HepG2 (cell line): ENCODE data around the gene WBP1. TPM values are rescaled to one million over a fixed set of nuclear protein-coding genes. Genes with fewer than 3 reads are reported as not detected.

Source experiments
- AKNA ChIP-seq: sonication (generic); formaldehyde crosslinking; IDR thresholded peaks from 2 replicates; pipeline ENCODE4 v1.4.0; 2020; ENCODE audit warnings: missing genetic modification reagents, borderline replicate concordance
- CBX5 ChIP-seq: sonication (generic); formaldehyde crosslinking; IDR thresholded peaks from 2 replicates; pipeline ENCODE4 v1.4.0; 2020; ENCODE audit warnings: missing genetic modification reagents, borderline replicate concordance
- NFYB ChIP-seq: sonication (generic); formaldehyde crosslinking; IDR thresholded peaks from 2 replicates; pipeline ENCODE4 v1.4.0; 2020; ENCODE audit warnings: missing genetic modification reagents
- ONECUT2 ChIP-seq: sonication (generic); formaldehyde crosslinking; IDR thresholded peaks from 2 replicates; pipeline ENCODE4 v1.4.0; 2020; ENCODE audit warnings: missing genetic modification reagents
- PRPF4 ChIP-seq: fragments of 200-400 bp; formaldehyde crosslinking; IDR thresholded peaks from 2 replicates; pipeline ENCODE4 v1.6.1; 2016; ENCODE audit warnings: low read length, low read depth; ENCODE audit not compliant: poor library complexity, severe bottlenecking
- TAF15 ChIP-seq: fragments of 200-400 bp; formaldehyde crosslinking; IDR thresholded peaks from one replicate; pipeline ENCODE4 v1.6.1; 2018; ENCODE audit warnings: mild to moderate bottlenecking, low read depth, low read length; ENCODE audit not compliant: poor library complexity, severe bottlenecking
- TFE3 ChIP-seq: IDR thresholded peaks from 2 replicates; pipeline ENCODE4 v1.6.1; 2016
- TOE1 ChIP-seq: sonication (generic); formaldehyde crosslinking; IDR thresholded peaks from 2 replicates; pipeline ENCODE4 v1.4.0; 2020; ENCODE audit warnings: mild to moderate bottlenecking, missing genetic modification reagents
- ZBTB25 ChIP-seq: IDR thresholded peaks from 2 replicates; pipeline ENCODE4 v1.6.1; 2018; ENCODE audit warnings: missing genetic modification reagents
- ZMYM2 ChIP-seq: sonication (generic); formaldehyde crosslinking; IDR thresholded peaks from 2 replicates; pipeline ENCODE4 v1.8.0; 2022; ENCODE audit warnings: mild to moderate bottlenecking, missing genetic modification reagents
- ZNF275 ChIP-seq: sonication (generic); formaldehyde crosslinking; IDR thresholded peaks from 2 replicates; pipeline ENCODE4 v1.8.0; 2022; ENCODE audit warnings: missing genetic modification reagents, mild to moderate bottlenecking, inconsistent platforms, borderline replicate concordance
- ZNF564 ChIP-seq: sonication (generic); formaldehyde crosslinking; IDR thresholded peaks from 2 replicates; pipeline ENCODE4 v1.8.1; 2023; ENCODE audit warnings: mild to moderate bottlenecking, missing genetic modification reagents
- ZNF773 ChIP-seq: sonication (generic); formaldehyde crosslinking; IDR thresholded peaks from 2 replicates; pipeline ENCODE4 v1.4.0; 2020; ENCODE audit warnings: missing genetic modification reagents, borderline replicate concordance
- ZSCAN31 ChIP-seq: sonication (generic); formaldehyde crosslinking; IDR thresholded peaks from 2 replicates; pipeline ENCODE4 v1.5.0; 2020; ENCODE audit warnings: low read depth, mild to moderate bottlenecking, missing genetic modification reagents
- polyA plus RNA-seq, 8 experiments: library from polyadenylated mRNA; depleted of rRNA in 3 of 8; stranded (reverse) in 7 of 8; unstranded in 1 of 8; fragments of >200 nt; fragmentation: Illumina TruSeq in 4 of 8; extraction: Trizol in 4 of 8; gene quantifications; 2 replicates each; pipeline versions ENCODE4 v1.2.1 to v1.2.3, GENCODE V29; 2011 to 2016; ENCODE audit warnings: low read depth in 4 of 8, missing spikeins in 1 of 8, mixed read lengths in 1 of 8; ENCODE audit not compliant: insufficient read depth in 1 of 8
- total RNA-seq, 5 experiments: library from RNA; depleted of rRNA; stranded (reverse); fragments of >200 nt; fragmentation: Illumina TruSeq; extraction: Trizol; gene quantifications; 2 replicates each; pipeline ENCODE4 v1.2.3, GENCODE V29; 2016; ENCODE audit warnings: low read depth in 1 of 5
- TF ChIP-seq, protein P1 (sequence below): sonication (generic); formaldehyde crosslinking; conservative IDR thresholded peaks from 2 replicates; pipeline ENCODE4 v1.5.0; 2020; ENCODE audit warnings: missing genetic modification reagents
- TF ChIP-seq, protein P2 (sequence below): sonication (generic); formaldehyde crosslinking; IDR thresholded peaks from 2 replicates; pipeline ENCODE4 v1.9.0; 2022; ENCODE audit warnings: missing genetic modification reagents, mild to moderate bottlenecking, borderline replicate concordance

Gene WBP1
- total and polyA plus RNA-seq, 2 of the 13 experiments (the other 11 are each of a cell fraction or from before 2014, with no cell fraction given), result 38.8 to 85.7 TPM

DNA sequence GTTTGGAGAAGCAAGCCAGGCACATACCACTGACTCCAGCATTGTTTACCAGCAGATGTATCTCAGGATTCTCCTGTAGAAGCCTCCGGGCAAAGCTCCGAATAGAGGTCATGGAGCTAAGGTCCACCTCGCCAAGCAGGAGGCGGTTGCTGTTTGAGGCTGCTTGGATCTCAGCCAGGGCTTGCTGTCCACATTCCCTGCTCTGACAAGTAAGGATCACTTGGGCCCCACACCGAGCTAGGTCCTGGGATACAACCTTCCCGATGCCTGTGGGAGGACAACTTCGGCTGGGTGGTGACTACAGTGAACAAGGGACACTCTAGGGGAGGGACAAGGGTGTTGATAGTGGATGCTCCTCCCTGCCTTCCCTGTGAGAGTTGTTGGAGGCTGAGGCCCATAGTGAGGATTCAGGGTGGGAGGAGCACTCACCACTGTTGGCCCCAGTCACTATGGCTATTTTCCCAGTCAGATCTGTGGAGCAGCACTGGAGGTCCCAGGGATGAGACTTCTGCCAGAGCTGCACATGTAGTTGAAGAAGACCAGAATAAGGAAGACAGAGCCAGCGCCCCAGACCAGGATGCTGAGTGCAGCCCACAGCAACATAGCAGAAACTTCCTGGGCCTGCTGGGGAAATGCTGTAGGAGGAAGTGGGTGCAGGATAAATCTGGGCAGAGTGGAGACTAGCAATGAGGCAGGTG, 45.1 kb upstream of the WBP1 start (continued):
- TF ChIP-seq AKNA (CRISPR knock-in tag) (no peak), ZNF275 (CRISPR knock-in tag) (no peak), ZSCAN31 (CRISPR knock-in tag) (0 out of 2 replicates have a peak, but pooled peaks have one; percentile 54), NFYB (no peak), TOE1 (CRISPR knock-in tag) (no peak), TAF15 (no peak), PRPF4 (no peak), ZMYM2 (no peak), ZBTB25 (CRISPR knock-in tag) (peak; percentile 40; the same call in 1 of the 2 replicates), ZNF564 (CRISPR knock-in tag) (no peak; the same call in 1 of the 2 replicates), ONECUT2 (CRISPR knock-in tag) (no peak), TFE3 (CRISPR knock-in tag) (peak; percentile 13; the same call in 1 of the 2 replicates), ZNF773 (no peak), CBX5 (CRISPR knock-in tag) (no peak; the same call in 1 of the 2 replicates)
- TF ChIP-seq, protein P1, sequence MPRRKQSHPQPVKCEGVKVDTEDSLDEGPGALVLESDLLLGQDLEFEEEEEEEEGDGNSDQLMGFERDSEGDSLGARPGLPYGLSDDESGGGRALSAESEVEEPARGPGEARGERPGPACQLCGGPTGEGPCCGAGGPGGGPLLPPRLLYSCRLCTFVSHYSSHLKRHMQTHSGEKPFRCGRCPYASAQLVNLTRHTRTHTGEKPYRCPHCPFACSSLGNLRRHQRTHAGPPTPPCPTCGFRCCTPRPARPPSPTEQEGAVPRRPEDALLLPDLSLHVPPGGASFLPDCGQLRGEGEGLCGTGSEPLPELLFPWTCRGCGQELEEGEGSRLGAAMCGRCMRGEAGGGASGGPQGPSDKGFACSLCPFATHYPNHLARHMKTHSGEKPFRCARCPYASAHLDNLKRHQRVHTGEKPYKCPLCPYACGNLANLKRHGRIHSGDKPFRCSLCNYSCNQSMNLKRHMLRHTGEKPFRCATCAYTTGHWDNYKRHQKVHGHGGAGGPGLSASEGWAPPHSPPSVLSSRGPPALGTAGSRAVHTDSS (CRISPR knock-in tag), result no peak
- TF ChIP-seq, protein P2, sequence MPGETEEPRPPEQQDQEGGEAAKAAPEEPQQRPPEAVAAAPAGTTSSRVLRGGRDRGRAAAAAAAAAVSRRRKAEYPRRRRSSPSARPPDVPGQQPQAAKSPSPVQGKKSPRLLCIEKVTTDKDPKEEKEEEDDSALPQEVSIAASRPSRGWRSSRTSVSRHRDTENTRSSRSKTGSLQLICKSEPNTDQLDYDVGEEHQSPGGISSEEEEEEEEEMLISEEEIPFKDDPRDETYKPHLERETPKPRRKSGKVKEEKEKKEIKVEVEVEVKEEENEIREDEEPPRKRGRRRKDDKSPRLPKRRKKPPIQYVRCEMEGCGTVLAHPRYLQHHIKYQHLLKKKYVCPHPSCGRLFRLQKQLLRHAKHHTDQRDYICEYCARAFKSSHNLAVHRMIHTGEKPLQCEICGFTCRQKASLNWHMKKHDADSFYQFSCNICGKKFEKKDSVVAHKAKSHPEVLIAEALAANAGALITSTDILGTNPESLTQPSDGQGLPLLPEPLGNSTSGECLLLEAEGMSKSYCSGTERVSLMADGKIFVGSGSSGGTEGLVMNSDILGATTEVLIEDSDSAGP (CRISPR knock-in tag), result peak; percentile 43; the same call in 1 of the 2 replicates
